ENCODE data around the gene KLLN. TPM values are rescaled to one million over a fixed set of nuclear protein-coding genes. Genes with fewer than 3 reads are reported as not detected.
A peak's percentile ranks its signal among the peaks of the same experiment; 100 is the strongest.
"Not testable (repeated sequence)": the region's sequence is repeated elsewhere in the genome, so short reads cannot be mapped to it uniquely, and the experiment has no call there.

Gene KLLN
- total RNA-seq, 2 donors from 2014 or later = 0.56 to 0.58 TPM

- ATAC-seq = not testable (repeated sequence)
- intact Hi-C loops (cut with DNase I) = loop anchor here in 1 of 2 donors (5.0 kb wide), 1 partner anchor 58 kb away; no protein-coding TSS in a partner anchor
Observed at GRCh38 chr10:87869139-87869538, 5.8 kb upstream of the KLLN start.

GRCh38 chr10:87868277-87868676 is 4.9 kb upstream of the KLLN start:
- intact Hi-C loops (cut with DNase I) = loop anchor here in 1 of 2 donors (5.0 kb wide), 1 partner anchor 59 kb away; no protein-coding TSS in a partner anchor
- DNase-seq (no peak), ATAC-seq (no peak)

More at GRCh38 chr10:87869139-87869538, 5.8 kb upstream of the KLLN start:
- DNase-seq = not testable (repeated sequence)

- DNase-seq = no peak
- no peak for ATAC-seq
- intact Hi-C loops (cut with DNase I) = loop anchor here in 1 of 2 donors (5.0 kb wide), 1 partner anchor 60 kb away; no protein-coding TSS in a partner anchor
Observed at GRCh38 chr10:87867453-87867852, 4.1 kb upstream of the KLLN start.

- intact Hi-C loops (cut with DNase I) = loop anchor here in 1 of 2 donors (5.0 kb wide), 1 partner anchor 61 kb away; no protein-coding TSS in a partner anchor
- DNase-seq = no peak
- ATAC-seq = no peak
Observed at GRCh38 chr10:87866412-87866974, 3.2 kb upstream of the KLLN start.

GRCh38 chr10:87865241-87865881 is 2.0 kb upstream of the KLLN start:
- intact Hi-C loops (cut with DNase I) = loop anchor here in 1 of 2 donors (5.0 kb wide), 1 partner anchor 62 kb away; no protein-coding TSS in a partner anchor
- no peak for ATAC-seq
- no peak for DNase-seq

- ATAC-seq = no peak
- intact Hi-C loops (cut with DNase I) = loop anchor here in 1 of 2 donors (5.0 kb wide), 4 partner anchors 63 to 523 kb away; no protein-coding TSS in a partner anchor
- no peak for DNase-seq
Observed at GRCh38 chr10:87864496-87865059, 1.2 kb upstream of the KLLN start.

GRCh38 chr10:87863951-87864495 is 690 bp upstream of the KLLN start:
- ATAC-seq = peak in 1 of 2 donors; percentile 5
- DNase-seq = peak; percentile 56
- intact Hi-C loops (cut with DNase I) = loop anchor here in 1 of 2 donors (5.0 kb wide), 3 partner anchors 233 to 523 kb away; no protein-coding TSS in a partner anchor

- intact Hi-C loops (cut with DNase I) = loop anchor here in 1 of 2 donors (5.0 kb wide), 3 partner anchors 235 to 525 kb away; no protein-coding TSS in a partner anchor
- DNase-seq (no peak), ATAC-seq (peak; percentile 6)
Observed at GRCh38 chr10:87862679-87863052, 667 bp downstream of the KLLN start.

- ATAC-seq = peak; percentile 81 to 91
- intact Hi-C loops (cut with DNase I) = loop anchor here in 1 of 2 donors (5.0 kb wide), 3 partner anchors 235 to 525 kb away; no protein-coding TSS in a partner anchor
- peak; percentile 97 for DNase-seq
Observed at GRCh38 chr10:87861953-87862678, 1.2 kb downstream of the KLLN start.

- intact Hi-C loops (cut with DNase I) = loop anchor here in 1 of 2 donors (5.0 kb wide), 3 partner anchors 236 to 526 kb away; no protein-coding TSS in a partner anchor
- ATAC-seq (peak; percentile 32 to 69), DNase-seq (peak; percentile 89)
Observed at GRCh38 chr10:87861566-87861952, 1.8 kb downstream of the KLLN start.

GRCh38 chr10:87860816-87861403 is 2.4 kb downstream of the KLLN start:
- no peak for ATAC-seq
- DNase-seq = no peak
- intact Hi-C loops (cut with DNase I) = loop anchor here in 1 of 2 donors (5.0 kb wide), 3 partner anchors 236 to 526 kb away; no protein-coding TSS in a partner anchor

GRCh38 chr10:87860156-87860795 is 3.1 kb downstream of the KLLN start:
- intact Hi-C loops (cut with DNase I) = loop anchor here in 1 of 2 donors (5.0 kb wide), 3 partner anchors 237 to 527 kb away; no protein-coding TSS in a partner anchor
- ATAC-seq (no peak), DNase-seq (no peak)

GRCh38 chr10:87855665-87856064 is 7.7 kb downstream of the KLLN start:
- not testable (repeated sequence) for DNase-seq, ATAC-seq
- intact Hi-C loops (cut with DNase I) = loop anchor here in 1 of 2 donors (10.0 kb wide), 2 partner anchors 259 to 699 kb away; no protein-coding TSS in a partner anchor

GRCh38 chr10:87855247-87855646 is 8.1 kb downstream of the KLLN start:
- intact Hi-C loops (cut with DNase I) = loop anchor here in 1 of 2 donors (10.0 kb wide), 2 partner anchors 260 to 700 kb away; no protein-coding TSS in a partner anchor
- DNase-seq, ATAC-seq: not testable (repeated sequence)

- DNase-seq (no peak), ATAC-seq (no peak)
- intact Hi-C loops (cut with DNase I) = loop anchor here (5.0 to 10.0 kb wide), 4 partner anchors 260 to 703 kb away; no protein-coding TSS in a partner anchor
Observed at GRCh38 chr10:87852089-87852488, 11.2 kb downstream of the KLLN start.

- DNase-seq = peak; percentile 54
- intact Hi-C loops (cut with DNase I) = loop anchor here (5.0 to 10.0 kb wide), 4 partner anchors 262 to 704 kb away; no protein-coding TSS in a partner anchor
- ATAC-seq = peak; percentile 93 to 97
Observed at GRCh38 chr10:87850742-87851205, 12.6 kb downstream of the KLLN start.

GRCh38 chr10:87849001-87849400 is 14.3 kb downstream of the KLLN start:
- DNase-seq = no peak
- ATAC-seq = no peak
- intact Hi-C loops (cut with DNase I) = no loop called here
